Body of pancreas (tissue), 4 donors: ENCODE measurements around the gene QSOX1.

ENCODE experiments used
- CTCF ChIP-seq, 7 experiments: fragments of 450-650 bp in 4 of 7; fragments of 200-600 bp in 3 of 7; sonication (generic) in 3 of 7; IDR thresholded peaks; one replicate each; pipeline ENCODE4 v1.5.1; 2016 to 2019; ENCODE audit warnings: antibody characterized with exemption in 7 of 7
- POLR2A ChIP-seq, 3 donors: fragments of 450-650 bp; IDR thresholded peaks; one replicate each; pipeline ENCODE4 v1.6.1; 2016; ENCODE audit warnings: antibody characterized with exemption in 3 of 3, mild to moderate bottlenecking in 2 of 3

- TF ChIP-seq CTCF (IDR thresholded peaks at IDR 0.05) (no peak), POLR2A (IDR thresholded peaks at IDR 0.05) (no peak)
Observed at GRCh38 chr1:180166436-180166800, 11.7 kb downstream of the QSOX1 start.
